ENCODE results near the gene TIMP3.
A peak's percentile ranks its signal among the peaks of the same experiment; 100 is the strongest.
"Not testable (repeated sequence)": the region's sequence is repeated elsewhere in the genome, so short reads cannot be mapped to it uniquely, and the experiment has no call there.

Gene TIMP3

DNA sequence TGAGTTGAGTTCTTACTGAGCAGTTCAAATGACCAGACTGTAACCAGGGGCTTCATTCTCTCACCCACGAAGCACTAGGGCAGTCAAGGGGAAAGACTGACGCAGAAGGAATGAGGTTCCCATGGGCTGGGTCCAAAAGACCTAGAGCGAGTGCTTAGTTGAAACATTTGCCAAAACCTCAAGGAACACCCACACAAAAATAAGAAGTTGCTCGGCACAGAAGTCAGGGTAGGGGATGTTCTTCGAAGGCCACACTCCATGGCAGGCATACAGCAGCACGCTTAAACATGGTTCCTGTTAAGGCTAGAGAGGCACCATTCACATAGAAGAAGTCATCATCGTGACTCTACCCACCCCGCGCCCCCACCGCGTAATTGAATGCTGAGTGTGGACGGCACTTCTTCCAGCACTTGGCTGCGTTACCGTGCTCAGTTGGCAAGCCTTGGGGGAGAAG lies 52.9 kb downstream of the TIMP3 start:
- peak; percentile 52 for DNase-seq (ENCODE audit: low spot score)

- DNase-seq (ENCODE audit: low spot score) = no peak
Observed at GRCh38 chr22:32855045-32855756, 53.7 kb downstream of the TIMP3 start.

DNA sequence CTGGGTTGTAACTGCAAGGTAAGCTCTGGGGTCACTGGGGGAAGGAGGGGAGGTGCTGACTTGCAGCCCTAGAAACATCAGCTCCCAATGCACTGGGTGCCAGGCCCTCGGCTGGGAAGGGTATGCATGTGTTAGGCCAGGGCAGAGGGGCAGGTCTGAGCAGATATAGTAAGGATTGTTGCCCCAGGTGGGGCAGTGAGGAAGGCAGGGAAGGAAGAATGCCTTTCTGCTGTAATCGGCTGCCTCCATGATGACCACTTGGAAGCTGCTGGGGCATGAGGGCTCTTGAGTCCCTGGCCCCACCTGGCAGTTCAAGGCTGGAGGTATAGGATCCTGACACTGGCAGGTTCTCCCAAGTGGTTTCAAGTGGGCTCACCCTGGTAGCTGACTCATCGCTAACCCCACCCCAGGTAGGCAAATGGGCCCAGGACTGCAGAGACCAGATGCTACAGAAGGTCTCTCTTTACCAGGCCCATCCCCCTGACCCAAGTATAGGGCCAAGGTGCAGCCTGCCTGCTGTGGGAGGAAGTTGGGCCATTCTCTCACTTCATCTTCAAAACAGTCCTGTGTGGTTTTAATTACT lies 56.7 kb downstream of the TIMP3 start:
- no peak for DNase-seq (ENCODE audit: low spot score)

DNA sequence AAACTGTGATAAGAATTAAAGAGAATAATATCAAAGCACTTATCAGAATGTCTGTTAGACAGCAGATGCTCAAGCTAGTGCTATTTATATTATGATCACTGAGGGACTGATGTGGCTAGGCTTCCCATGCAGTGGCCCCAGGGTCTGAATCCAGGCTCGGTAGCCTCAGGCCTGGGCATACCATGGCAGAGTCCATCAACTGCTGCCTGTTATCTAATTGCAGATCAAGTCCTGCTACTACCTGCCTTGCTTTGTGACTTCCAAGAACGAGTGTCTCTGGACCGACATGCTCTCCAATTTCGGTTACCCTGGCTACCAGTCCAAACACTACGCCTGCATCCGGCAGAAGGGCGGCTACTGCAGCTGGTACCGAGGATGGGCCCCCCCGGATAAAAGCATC lies 57.5 kb downstream of the TIMP3 start:
- DNase-seq (ENCODE audit: low spot score) = no peak

- DNase-seq (ENCODE audit: low spot score) = no peak
Observed at GRCh38 chr22:32859743-32860142, 58.2 kb downstream of the TIMP3 start.

- no peak for DNase-seq (ENCODE audit: low spot score)
Observed at GRCh38 chr22:32861330-32861729, 59.8 kb downstream of the TIMP3 start.

DNA sequence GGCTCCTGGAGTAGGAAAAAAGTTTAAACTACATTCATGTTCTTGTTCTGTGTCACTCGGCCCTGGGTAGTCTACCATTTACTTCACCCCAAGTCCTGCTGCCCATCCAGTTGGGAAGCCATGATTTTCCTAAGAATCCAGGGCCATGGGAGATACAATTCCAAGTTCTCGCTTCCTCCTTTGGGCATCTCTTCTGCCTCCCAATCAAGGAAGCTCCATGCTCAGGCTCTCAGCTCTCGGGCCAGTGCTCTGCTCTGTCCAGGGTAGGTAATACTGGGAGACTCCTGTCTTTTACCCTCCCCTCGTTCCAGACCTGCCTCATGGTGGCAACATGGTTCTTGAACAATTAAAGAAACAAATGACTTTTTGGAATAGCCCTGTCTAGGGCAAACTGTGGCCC lies 60.6 kb downstream of the TIMP3 start:
- DNase-seq (ENCODE audit: low spot score) = no peak

- no peak for DNase-seq (ENCODE audit: low spot score)
Observed at GRCh38 chr22:32862936-32863661, 61.6 kb downstream of the TIMP3 start.

DNA sequence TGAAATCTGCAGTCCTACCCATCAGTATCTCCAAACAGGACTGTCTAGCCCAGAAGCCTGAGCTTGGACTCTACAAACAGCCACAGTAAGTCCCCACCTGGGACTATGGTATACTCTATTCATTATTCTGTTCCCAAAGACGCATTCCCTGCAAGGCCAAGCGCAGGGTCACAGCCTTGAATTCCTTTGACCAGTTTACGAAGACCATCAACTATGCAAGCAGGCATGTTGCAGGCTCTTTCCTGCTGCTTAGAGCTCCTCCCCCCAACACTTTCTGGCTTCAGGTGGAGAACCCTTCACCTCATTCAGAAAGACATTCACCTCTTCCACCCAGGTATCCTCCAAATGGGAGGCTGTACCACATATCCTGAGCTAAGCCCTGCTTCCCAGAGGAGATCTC lies 62.5 kb downstream of the TIMP3 start:
- no peak for DNase-seq (ENCODE audit: low spot score)

DNA sequence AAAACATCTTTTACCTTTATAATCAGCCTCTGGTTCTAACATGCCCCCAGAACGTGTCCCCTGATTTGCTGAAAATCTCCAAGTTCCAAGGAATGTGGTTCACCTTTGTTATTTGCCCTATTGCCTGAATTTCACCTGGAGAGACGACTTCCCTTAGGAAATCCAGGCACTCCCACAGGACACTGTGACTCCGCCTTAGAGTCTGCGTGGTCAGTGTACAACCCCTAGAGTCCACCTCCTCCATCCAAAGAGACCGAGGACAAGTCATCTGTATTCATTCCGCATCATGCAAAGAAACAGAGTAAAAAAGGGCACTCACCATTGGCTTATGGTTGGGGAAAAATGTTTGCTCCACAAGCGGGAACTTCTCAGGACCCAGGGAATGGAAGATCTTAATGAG lies 63.1 kb downstream of the TIMP3 start:
- no peak for DNase-seq (ENCODE audit: low spot score)

GRCh38 chr22:32866953-32867352 lies 65.4 kb downstream of the TIMP3 start:
- no peak for DNase-seq (ENCODE audit: low spot score)

DNA sequence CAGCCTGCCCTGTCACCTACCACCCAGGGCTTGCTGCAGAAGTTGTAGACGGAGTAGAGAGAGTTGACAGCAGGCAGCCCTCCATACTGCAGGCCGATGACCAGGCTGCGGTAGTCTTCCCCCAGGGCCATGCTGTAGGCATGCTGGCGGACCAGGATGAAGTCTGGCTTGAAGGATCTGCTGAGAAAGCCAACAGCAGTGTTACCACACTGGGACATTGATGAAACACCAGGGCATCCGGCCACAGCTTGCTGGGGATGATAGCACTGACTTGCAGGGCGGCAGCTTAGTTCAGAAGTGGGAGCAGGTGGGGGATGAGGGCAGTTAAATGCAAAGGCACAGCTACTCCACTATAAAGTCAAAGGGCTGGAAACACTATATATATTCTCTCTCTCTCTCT lies 67.4 kb downstream of the TIMP3 start:
- DNase-seq (ENCODE audit: low spot score) = no peak

DNA sequence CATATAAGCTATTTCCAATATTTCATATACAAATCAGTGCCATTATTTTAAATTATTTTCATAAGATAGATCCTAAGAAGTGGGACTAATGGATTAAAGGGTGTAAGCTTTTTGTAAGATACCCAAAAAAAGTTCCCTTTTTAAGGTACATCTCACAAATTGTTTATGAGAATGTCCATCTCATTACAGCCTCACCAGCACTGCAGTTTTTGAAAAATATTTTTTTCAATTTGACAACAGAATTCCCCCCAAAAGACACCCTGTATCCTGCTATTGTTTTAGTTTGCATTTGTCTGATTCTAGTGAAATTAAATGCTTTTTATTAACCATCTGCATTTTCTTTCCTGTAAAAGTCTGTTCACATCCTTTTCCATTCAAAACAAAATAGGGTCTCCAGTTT lies 69.0 kb downstream of the TIMP3 start:
- no peak for DNase-seq (ENCODE audit: low spot score)

GRCh38 chr22:32873604-32874003 lies 72.1 kb downstream of the TIMP3 start:
- DNase-seq (ENCODE audit: low spot score) = not testable (repeated sequence)

DNA sequence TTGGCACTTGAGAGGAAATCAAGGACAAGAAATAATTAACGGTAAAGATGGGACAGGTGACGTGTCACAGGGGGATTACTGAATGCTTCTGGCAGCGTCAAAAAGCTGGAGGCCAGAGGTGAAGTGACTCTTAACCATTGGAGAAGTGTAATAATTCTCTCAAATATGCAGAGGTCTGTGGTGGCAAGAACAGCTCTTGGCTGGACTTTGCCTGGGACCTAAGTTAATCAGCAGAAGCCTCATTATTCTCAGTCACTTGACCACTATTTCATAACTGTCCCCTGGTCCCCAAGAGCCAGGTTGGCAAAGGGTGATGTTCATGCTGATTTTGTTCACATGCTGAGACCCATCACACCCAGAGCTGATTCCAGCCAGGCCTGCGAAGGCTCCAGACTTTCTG lies 72.9 kb downstream of the TIMP3 start:
- DNase-seq (ENCODE audit: low spot score) = no peak

DNA sequence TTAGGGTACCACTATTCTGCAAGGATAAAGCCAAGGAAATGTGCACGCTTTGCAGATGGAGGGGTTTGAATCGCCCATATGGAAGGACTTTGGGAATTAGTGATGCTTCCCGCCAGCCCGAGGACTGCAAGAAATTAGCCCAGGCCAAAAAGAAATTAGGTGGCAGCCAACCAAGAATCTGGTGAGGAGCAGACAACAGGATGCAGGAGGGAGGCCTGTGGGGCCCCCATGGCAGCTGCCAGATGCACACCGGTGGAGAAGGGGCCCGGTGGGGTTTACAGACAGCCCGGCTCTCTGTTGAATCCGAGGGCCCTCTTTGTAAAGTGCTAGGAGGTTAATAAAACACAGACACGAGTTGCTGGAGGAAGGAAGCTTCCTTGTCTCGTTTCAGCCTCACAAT lies 73.5 kb downstream of the TIMP3 start:
- no peak for DNase-seq (ENCODE audit: low spot score)

- DNase-seq (ENCODE audit: low spot score) = no peak
Observed at GRCh38 chr22:32876516-32876915, 75.0 kb downstream of the TIMP3 start.

GRCh38 chr22:32877196-32877595 lies 75.7 kb downstream of the TIMP3 start:
- no peak for DNase-seq (ENCODE audit: low spot score)

- DNase-seq (ENCODE audit: low spot score) = no peak
Observed at GRCh38 chr22:32879550-32879949, 78.0 kb downstream of the TIMP3 start.

DNA sequence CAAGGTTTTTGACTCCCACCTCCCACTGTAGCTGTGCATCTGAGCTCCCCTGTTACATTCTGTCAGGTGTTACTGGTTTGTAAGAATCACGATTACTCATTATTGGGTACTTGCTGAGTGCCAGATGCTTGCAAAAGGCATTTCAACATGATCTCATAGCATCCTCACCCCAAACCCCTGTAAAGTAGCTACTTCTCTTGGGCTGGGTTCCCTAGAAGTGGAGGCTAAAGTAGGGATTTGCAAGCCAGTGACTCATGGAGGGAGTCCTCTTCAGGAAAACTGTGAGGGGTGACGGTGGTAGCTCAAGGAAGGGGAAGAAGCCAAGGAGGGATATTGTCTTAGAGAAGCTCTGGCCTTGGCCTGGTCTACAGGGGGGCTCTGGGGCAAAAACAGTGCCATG lies 78.6 kb downstream of the TIMP3 start:
- no peak for DNase-seq (ENCODE audit: low spot score)

- no peak for DNase-seq (ENCODE audit: low spot score)
Observed at GRCh38 chr22:32880505-32880892, 79.0 kb downstream of the TIMP3 start.

GRCh38 chr22:32880893-32881596 lies 79.5 kb downstream of the TIMP3 start:
- DNase-seq (ENCODE audit: low spot score) = no peak

DNA sequence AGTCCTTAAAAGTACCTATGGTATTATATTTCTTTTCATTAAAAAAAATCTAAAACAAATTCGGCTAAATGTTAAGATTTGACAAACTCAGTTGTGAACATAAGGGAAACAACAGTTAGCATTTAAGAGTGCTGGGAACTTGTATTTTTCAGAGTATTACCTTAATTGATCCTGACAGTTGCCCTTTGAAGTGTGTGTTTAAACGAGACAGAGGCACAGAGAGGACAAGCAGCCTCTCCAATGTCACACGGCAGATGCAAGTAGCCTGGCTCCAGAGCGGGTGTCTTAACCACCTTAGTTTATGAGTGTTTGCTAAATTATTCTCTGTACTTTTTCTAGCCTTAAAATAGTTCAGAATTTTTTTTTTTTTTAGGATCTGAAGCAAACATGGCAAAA lies 80.9 kb downstream of the TIMP3 start:
- DNase-seq (ENCODE audit: low spot score) = no peak

All from globus pallidus (tissue), 1 donor.